ENCODE results near the gene IGHMBP2.

Gene IGHMBP2

DNA sequence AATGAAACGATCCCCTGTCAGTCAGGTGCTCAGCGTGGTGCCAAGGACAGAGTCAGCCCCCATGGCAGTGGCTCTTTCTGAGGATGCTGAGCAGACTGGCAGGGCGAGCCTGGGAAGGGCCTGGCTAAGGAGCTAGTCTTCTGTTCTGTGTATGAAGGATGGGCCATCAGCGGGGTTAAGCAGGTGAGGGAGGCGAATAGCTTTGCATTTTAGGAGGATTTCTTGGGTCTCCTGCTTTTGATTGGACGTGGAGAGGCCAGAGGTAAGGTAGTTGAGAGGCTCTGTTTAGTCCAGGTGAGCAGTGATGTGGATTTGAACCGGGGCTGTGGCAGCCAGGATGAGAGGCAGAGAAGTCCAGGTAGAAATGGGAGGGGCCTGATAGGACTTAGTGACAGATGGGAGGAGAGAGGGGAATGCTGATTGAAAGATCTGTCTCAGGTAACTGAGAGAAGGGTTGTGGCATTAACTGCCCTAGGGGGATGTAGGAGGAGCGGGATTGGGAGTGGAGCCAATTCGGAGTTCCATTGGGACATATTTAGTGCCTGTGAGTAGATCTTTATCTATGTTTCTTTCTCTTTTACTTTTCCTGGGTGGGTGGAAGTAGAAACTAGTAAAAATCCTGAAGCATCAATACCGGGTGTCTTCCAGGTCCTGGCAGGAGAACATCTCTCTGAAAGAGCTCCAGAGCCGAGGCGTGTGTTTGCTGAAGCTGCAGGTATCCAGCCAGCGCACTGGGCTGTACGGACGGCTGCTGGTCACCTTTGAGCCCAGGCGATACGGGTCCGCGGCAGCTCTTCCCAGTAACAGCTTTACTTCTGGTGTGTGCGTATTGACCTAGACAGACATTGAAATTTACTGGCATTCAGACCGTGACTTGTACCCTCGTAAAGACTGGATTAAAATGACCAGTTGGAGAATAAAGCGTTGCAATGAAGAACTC, 2.0 kb downstream of the IGHMBP2 start:
- H3K27me3 ChIP-seq (ENCODE audit: control insufficient read depth in 1 of 2, insufficient read depth in 1 of 2, low read length in 2 of 2) = no peaks in the 10 kb centered on the region
- no peak overlapping the region for H2AFZ ChIP-seq (ENCODE audit: low read depth, low read length)
- no peak overlapping the region for H4K8ac ChIP-seq (ENCODE audit: low read length)
- H2BK12ac ChIP-seq (ENCODE audit: low read length in 2 of 2) = no peak overlapping the region
- DNase-seq = no peak
- H3K18ac ChIP-seq (ENCODE audit: low read depth in 1 of 2, low read length in 2 of 2) = no peak overlapping the region
- H3K4me3 ChIP-seq (ENCODE audit: insufficient read depth in 1 of 2, low read depth in 1 of 2, low read length in 2 of 2) = peak overlapping the region in 1 of 2 experiments; percentile 94
- H4K91ac ChIP-seq (ENCODE audit: low read length) = no peak overlapping the region
- no peak overlapping the region for H3K14ac ChIP-seq (ENCODE audit: low read length in 2 of 2)
- peaks cover 11% of the 10 kb centered on the region for H3K4me1 ChIP-seq (ENCODE audit: control insufficient read depth, insufficient read depth, low read depth, low read length)
- H3K79me1 ChIP-seq (replicated peaks; ENCODE audit: low read length, poor library complexity, severe bottlenecking) = peaks cover 31% of the 10 kb centered on the region
- H3K9me3 ChIP-seq (ENCODE audit: control insufficient read depth, low read length) = no peaks in the 10 kb centered on the region
- no peak overlapping the region for H3K23ac ChIP-seq (ENCODE audit: low read length in 2 of 2)
- H2BK120ac ChIP-seq (ENCODE audit: low read depth, low read length) = no peak overlapping the region
- no peak overlapping the region for H2AK5ac ChIP-seq (ENCODE audit: low read length, severe bottlenecking)
- WGBS = 95% methylated on average over 23 of the region's 23 CpGs
- no peak overlapping the region for H2BK5ac ChIP-seq (ENCODE audit: low read depth, low read length, poor library complexity, severe bottlenecking)
- H3K4ac ChIP-seq (ENCODE audit: low read depth in 1 of 2, low read length in 2 of 2) = no peak overlapping the region
- H3K4me2 ChIP-seq (ENCODE audit: low read length, poor library complexity, severe bottlenecking) = no peak overlapping the region
- H2BK15ac ChIP-seq (ENCODE audit: low read depth, poor library complexity, severe bottlenecking) = no peak overlapping the region
- H3K36me3 ChIP-seq (ENCODE audit: control insufficient read depth in 1 of 2, insufficient read depth in 2 of 2, low read depth in 1 of 2, low read length in 2 of 2) = peaks cover 29 to 30% of the 10 kb centered on the region in 2 experiments
- H3K9ac ChIP-seq (ENCODE audit: low read length) = peak overlapping the region; percentile 94
- H3K27ac ChIP-seq (ENCODE audit: low read length, poor library complexity, severe bottlenecking) = no peak overlapping the region

DNA sequence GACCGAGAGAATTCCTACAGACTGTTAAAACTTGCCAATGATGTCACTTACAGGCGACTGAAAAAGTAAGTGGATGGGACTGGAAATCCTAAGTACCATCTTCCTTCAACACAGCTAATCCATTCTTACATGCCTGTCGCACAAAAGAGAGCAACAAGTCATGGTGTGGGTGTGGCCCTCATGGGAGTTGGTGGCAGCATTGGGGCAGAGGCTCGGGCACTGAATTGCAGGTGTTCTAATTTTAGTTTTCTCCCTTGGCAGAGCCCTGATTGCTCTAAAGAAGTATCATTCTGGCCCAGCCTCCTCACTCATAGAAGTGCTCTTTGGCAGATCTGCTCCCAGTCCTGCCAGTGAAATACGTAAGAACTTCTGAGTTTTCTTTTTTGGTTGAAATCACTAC, 4.6 kb downstream of the IGHMBP2 start:
- Histone ChIP-seq H3K9ac (ENCODE audit: low read length) (no peak overlapping the region), H2AK5ac (ENCODE audit: low read length, severe bottlenecking) (no peak overlapping the region), H3K4me3 (ENCODE audit: insufficient read depth in 1 of 2, low read depth in 1 of 2, low read length in 2 of 2) (no peak overlapping the region), H4K91ac (ENCODE audit: low read length) (no peak overlapping the region), H3K36me3 (ENCODE audit: control insufficient read depth in 1 of 2, insufficient read depth in 2 of 2, low read depth in 1 of 2, low read length in 2 of 2) (peaks cover 44 to 45% of the 10 kb centered on the region in 2 experiments), H3K4me2 (ENCODE audit: low read length, poor library complexity, severe bottlenecking) (no peak overlapping the region), H4K8ac (ENCODE audit: low read length) (no peak overlapping the region), H3K18ac (ENCODE audit: low read depth in 1 of 2, low read length in 2 of 2) (no peak overlapping the region), H3K79me1 (replicated peaks; ENCODE audit: low read length, poor library complexity, severe bottlenecking) (peaks cover 25% of the 10 kb centered on the region), H2AFZ (ENCODE audit: low read depth, low read length) (no peak overlapping the region), H3K4me1 (ENCODE audit: control insufficient read depth, insufficient read depth, low read depth, low read length) (peaks cover 12% of the 10 kb centered on the region), H2BK12ac (ENCODE audit: low read length in 2 of 2) (no peak overlapping the region), H3K4ac (ENCODE audit: low read depth in 1 of 2, low read length in 2 of 2) (no peak overlapping the region), H2BK5ac (ENCODE audit: low read depth, low read length, poor library complexity, severe bottlenecking) (no peak overlapping the region), H3K9me3 (ENCODE audit: control insufficient read depth, low read length) (no peaks in the 10 kb centered on the region), H2BK15ac (ENCODE audit: low read depth, poor library complexity, severe bottlenecking) (no peak overlapping the region), H3K27me3 (ENCODE audit: control insufficient read depth in 1 of 2, insufficient read depth in 1 of 2, low read length in 2 of 2) (no peaks in the 10 kb centered on the region), H2BK120ac (ENCODE audit: low read depth, low read length) (no peak overlapping the region), H3K14ac (ENCODE audit: low read length in 2 of 2) (no peak overlapping the region), H3K27ac (ENCODE audit: low read length, poor library complexity, severe bottlenecking) (no peak overlapping the region), H3K23ac (ENCODE audit: low read length in 2 of 2) (no peak overlapping the region)
- WGBS = 97% methylated on average over 3 of the region's 5 CpGs
- no peak for DNase-seq

DNA sequence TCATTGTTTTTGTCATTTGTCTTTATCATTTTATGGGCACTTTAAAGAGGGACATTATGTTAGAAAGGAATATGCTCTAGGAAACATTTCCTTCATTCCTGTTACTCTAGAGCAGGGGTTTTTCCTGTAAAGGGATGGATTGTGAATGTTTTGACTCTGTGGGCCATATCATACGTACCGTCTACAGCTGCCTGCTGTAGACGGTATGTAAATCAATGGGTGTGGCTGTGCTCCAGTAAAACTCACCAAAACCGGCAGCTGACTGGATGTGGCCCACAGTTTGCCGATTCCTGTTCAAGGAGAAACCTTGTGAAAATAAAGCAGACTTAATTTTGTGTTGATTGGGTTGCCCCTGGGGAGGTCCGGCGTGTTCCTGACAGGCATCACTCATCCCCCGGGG, 7.3 kb downstream of the IGHMBP2 start:
- H2AFZ ChIP-seq (ENCODE audit: low read depth, low read length) = no peak overlapping the region
- no peak overlapping the region for H4K8ac ChIP-seq (ENCODE audit: low read length)
- H3K9ac ChIP-seq (ENCODE audit: low read length) = no peak overlapping the region
- H3K4me2 ChIP-seq (ENCODE audit: low read length, poor library complexity, severe bottlenecking) = no peak overlapping the region
- peaks cover 68% of the 10 kb centered on the region in 2 experiments for H3K36me3 ChIP-seq (ENCODE audit: control insufficient read depth in 1 of 2, insufficient read depth in 2 of 2, low read depth in 1 of 2, low read length in 2 of 2)
- H3K27ac ChIP-seq (ENCODE audit: low read length, poor library complexity, severe bottlenecking) = no peak overlapping the region
- no peaks in the 10 kb centered on the region for H3K9me3 ChIP-seq (ENCODE audit: control insufficient read depth, low read length)
- peaks cover 4% of the 10 kb centered on the region for H3K4me1 ChIP-seq (ENCODE audit: control insufficient read depth, insufficient read depth, low read depth, low read length)
- H2BK120ac ChIP-seq (ENCODE audit: low read depth, low read length) = no peak overlapping the region
- H2AK5ac ChIP-seq (ENCODE audit: low read length, severe bottlenecking) = no peak overlapping the region
- no peak overlapping the region for H2BK12ac ChIP-seq (ENCODE audit: low read length in 2 of 2)
- no peak for DNase-seq
- no peak overlapping the region for H4K91ac ChIP-seq (ENCODE audit: low read length)
- H2BK5ac ChIP-seq (ENCODE audit: low read depth, low read length, poor library complexity, severe bottlenecking) = no peak overlapping the region
- H3K18ac ChIP-seq (ENCODE audit: low read depth in 1 of 2, low read length in 2 of 2) = no peak overlapping the region
- no peaks in the 10 kb centered on the region for H3K27me3 ChIP-seq (ENCODE audit: control insufficient read depth in 1 of 2, insufficient read depth in 1 of 2, low read length in 2 of 2)
- H3K14ac ChIP-seq (ENCODE audit: low read length in 2 of 2) = no peak overlapping the region
- H2BK15ac ChIP-seq (ENCODE audit: low read depth, poor library complexity, severe bottlenecking) = no peak overlapping the region
- H3K23ac ChIP-seq (ENCODE audit: low read length in 2 of 2) = no peak overlapping the region
- 96% methylated on average over 8 of the region's 8 CpGs for WGBS
- no peak overlapping the region for H3K4ac ChIP-seq (ENCODE audit: low read depth in 1 of 2, low read length in 2 of 2)
- H3K4me3 ChIP-seq (ENCODE audit: insufficient read depth in 1 of 2, low read depth in 1 of 2, low read length in 2 of 2) = no peak overlapping the region
- H3K79me1 ChIP-seq (replicated peaks; ENCODE audit: low read length, poor library complexity, severe bottlenecking) = peaks cover 22% of the 10 kb centered on the region

DNA sequence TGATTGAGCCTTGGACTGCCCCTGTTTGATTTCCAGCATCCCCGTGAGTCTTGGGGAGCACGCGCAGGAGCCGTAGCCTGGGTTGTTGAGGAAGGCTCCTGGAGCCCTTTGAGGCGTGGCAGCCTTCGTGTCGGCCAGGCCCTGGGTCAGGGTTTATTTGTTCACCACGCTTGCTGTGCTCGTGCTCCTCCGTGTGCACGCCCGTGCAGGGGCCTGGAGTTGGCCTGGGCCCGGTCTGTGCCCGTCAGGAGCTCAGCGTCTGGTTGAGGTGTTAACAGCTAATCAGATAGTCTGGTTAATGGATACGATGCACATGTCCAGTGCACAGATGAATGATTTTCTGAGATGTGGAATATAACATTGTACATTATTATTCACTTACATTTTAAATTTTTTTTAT, 8.0 kb downstream of the IGHMBP2 start:
- peaks cover 73 to 76% of the 10 kb centered on the region in 2 experiments for H3K36me3 ChIP-seq (ENCODE audit: control insufficient read depth in 1 of 2, insufficient read depth in 2 of 2, low read depth in 1 of 2, low read length in 2 of 2)
- no peak overlapping the region for H3K27ac ChIP-seq (ENCODE audit: low read length, poor library complexity, severe bottlenecking)
- no peak overlapping the region for H3K4me3 ChIP-seq (ENCODE audit: insufficient read depth in 1 of 2, low read depth in 1 of 2, low read length in 2 of 2)
- H3K9ac ChIP-seq (ENCODE audit: low read length) = no peak overlapping the region
- peak overlapping the region; percentile 18 for H4K91ac ChIP-seq (ENCODE audit: low read length)
- H3K23ac ChIP-seq (ENCODE audit: low read length in 2 of 2) = no peak overlapping the region
- no peaks in the 10 kb centered on the region for H3K9me3 ChIP-seq (ENCODE audit: control insufficient read depth, low read length)
- H2BK12ac ChIP-seq (ENCODE audit: low read length in 2 of 2) = no peak overlapping the region
- no peak for DNase-seq
- H3K27me3 ChIP-seq (ENCODE audit: control insufficient read depth in 1 of 2, insufficient read depth in 1 of 2, low read length in 2 of 2) = no peaks in the 10 kb centered on the region
- H3K18ac ChIP-seq (ENCODE audit: low read depth in 1 of 2, low read length in 2 of 2) = no peak overlapping the region
- H2AFZ ChIP-seq (ENCODE audit: low read depth, low read length) = no peak overlapping the region
- H2BK120ac ChIP-seq (ENCODE audit: low read depth, low read length) = no peak overlapping the region
- H3K14ac ChIP-seq (ENCODE audit: low read length in 2 of 2) = no peak overlapping the region
- no peak overlapping the region for H2AK5ac ChIP-seq (ENCODE audit: low read length, severe bottlenecking)
- H3K4ac ChIP-seq (ENCODE audit: low read depth in 1 of 2, low read length in 2 of 2) = no peak overlapping the region
- no peak overlapping the region for H4K8ac ChIP-seq (ENCODE audit: low read length)
- no peak overlapping the region for H3K4me2 ChIP-seq (ENCODE audit: low read length, poor library complexity, severe bottlenecking)
- 95% methylated on average over 14 of the region's 16 CpGs for WGBS
- peaks cover 22% of the 10 kb centered on the region for H3K79me1 ChIP-seq (replicated peaks; ENCODE audit: low read length, poor library complexity, severe bottlenecking)
- H3K4me1 ChIP-seq (ENCODE audit: control insufficient read depth, insufficient read depth, low read depth, low read length) = peaks cover 4% of the 10 kb centered on the region
- no peak overlapping the region for H2BK15ac ChIP-seq (ENCODE audit: low read depth, poor library complexity, severe bottlenecking)
- no peak overlapping the region for H2BK5ac ChIP-seq (ENCODE audit: low read depth, low read length, poor library complexity, severe bottlenecking)
